ENCODE measurements around the gene ANO10. TPM values are rescaled to one million over a fixed set of nuclear protein-coding genes. Genes with fewer than 3 reads are reported as not detected.
"Not testable (repeated sequence)": the region's sequence is repeated elsewhere in the genome, so short reads cannot be mapped to it uniquely, and the experiment has no call there.

ANO10 gene, protein sequence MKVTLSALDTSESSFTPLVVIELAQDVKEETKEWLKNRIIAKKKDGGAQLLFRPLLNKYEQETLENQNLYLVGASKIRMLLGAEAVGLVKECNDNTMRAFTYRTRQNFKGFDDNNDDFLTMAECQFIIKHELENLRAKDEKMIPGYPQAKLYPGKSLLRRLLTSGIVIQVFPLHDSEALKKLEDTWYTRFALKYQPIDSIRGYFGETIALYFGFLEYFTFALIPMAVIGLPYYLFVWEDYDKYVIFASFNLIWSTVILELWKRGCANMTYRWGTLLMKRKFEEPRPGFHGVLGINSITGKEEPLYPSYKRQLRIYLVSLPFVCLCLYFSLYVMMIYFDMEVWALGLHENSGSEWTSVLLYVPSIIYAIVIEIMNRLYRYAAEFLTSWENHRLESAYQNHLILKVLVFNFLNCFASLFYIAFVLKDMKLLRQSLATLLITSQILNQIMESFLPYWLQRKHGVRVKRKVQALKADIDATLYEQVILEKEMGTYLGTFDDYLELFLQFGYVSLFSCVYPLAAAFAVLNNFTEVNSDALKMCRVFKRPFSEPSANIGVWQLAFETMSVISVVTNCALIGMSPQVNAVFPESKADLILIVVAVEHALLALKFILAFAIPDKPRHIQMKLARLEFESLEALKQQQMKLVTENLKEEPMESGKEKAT
- total RNA-seq (2014; rRNA removed) = 23.7 and 28.3 TPM in 2 replicates
- Bru-seq, nascent RNA = percentile 79 among the genes with signal in this experiment
- BruChase-seq, experiment 1, labeled RNA remaining after a 6-hour chase = percentile 61 among the genes with signal in this experiment
- percentile 63 among the genes with signal in this experiment for BruChase-seq, experiment 2, labeled RNA remaining after a 2-hour chase
- long read RNA-seq, transcript ANO10-201 (13 exons, 3,212 nt) = major isoform, 67 of 128 reads
- long read RNA-seq, transcript ANO10-203 (12 exons, 2,419 nt) = minor isoform, 5 of 128 reads
- long read RNA-seq, partial matches to known transcripts = 12 of 128 reads
- long read RNA-seq, other reads (novel, unspliced or antisense) = 43 of 128 reads

DNA sequence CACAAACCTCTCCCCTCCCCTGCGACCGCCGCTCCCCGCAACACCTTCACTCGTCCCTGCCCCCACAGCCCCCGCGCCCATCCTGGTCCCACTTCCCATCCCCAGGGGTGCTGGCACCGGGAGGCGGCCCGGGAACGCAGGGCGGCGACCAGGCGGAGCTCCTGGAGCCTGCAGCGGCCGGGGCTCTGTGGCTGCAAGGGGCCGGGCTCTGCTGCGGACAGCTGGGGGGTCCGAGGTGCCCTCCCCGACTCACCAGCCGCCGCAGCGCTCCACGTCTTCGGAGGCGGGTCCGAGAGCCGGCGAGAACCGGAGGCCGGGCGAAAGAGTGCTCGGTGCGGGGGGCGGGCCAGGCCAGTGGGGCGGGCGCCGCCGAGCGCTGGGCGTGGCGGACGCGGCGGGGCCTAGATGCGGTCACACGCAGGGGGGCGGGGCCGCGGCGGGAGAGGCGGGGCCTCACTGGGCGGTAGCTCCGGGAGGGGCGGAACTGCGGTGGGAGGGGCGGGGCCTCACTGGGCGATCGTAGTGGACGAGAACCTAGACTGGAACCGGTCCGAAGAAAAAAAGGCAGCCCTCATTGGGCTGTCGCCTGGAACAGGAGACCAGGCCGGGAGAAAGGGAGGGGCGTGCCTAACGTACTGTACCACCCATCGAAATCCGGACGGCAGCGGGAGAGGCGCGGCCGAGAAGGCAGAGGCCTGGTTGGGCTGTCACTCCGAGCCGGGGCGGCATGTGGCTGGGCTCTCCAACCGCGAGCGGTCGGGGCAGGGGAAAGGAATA lies at the start of gene ANO10:
ANO10 (minus strand) TSS at position 356 of the 777 bp plus-strand sequence. CDS start 16,159 bp downstream, outside the sequence.
- H3F3A ChIP-seq (ENCODE audit: low read length, unreplicated experiment) = no peaks in the 10 kb centered on the region
- intact Hi-C loops (cut with micrococcal nuclease) = loop anchor here (1.0 to 5.0 kb wide), 4 partner anchors 10 to 335 kb away; partner anchors contain the start of genes ABHD5 and SNRK
- peak within 1 kb of the TSS; percentile 54 for H3K27ac ChIP-seq (ENCODE audit: low read length)
- peak within 1 kb of the TSS; percentile 98 for H3K4me3 ChIP-seq (ENCODE audit: low read length)
- BruUV-seq (replicated peaks) = no TSS peak
- ATAC-seq (peak; percentile 95), DNase-seq (peak; percentile 99)
- peak within 1 kb of the TSS; percentile 97 for H2AFZ ChIP-seq (ENCODE audit: low read length)
- H3K4me1 ChIP-seq (ENCODE audit: insufficient read depth, low read length) = peaks cover 14% of the 10 kb centered on the region
- no peaks in the 10 kb centered on the region for H3K9me3 ChIP-seq (ENCODE audit: low read length)
- CTCF ChIA-PET = interaction anchor here (0.5 to 1.6 kb wide), 4 partner anchors 11 to 460 kb away, joined by 3 to 5 read pairs (median 3); no protein-coding TSS in a partner anchor
- no peaks in the 10 kb centered on the region for H3K9me2 ChIP-seq (replicated peaks; ENCODE audit: low read length)
- POLR2A ChIA-PET (ENCODE audit: unreplicated experiment) = interaction anchor here (0.5 to 0.7 kb wide), 8 partner anchors 11 to 1265 kb away, joined by 3 to 7 read pairs (median 4); no protein-coding TSS in a partner anchor
- no peaks in the 10 kb centered on the region for H3K36me3 ChIP-seq (ENCODE audit: low read depth, low read length)
- peaks cover 32% of the 10 kb centered on the region for H3K79me2 ChIP-seq (ENCODE audit: low read length)
- TF ChIP-seq, protein P1, sequence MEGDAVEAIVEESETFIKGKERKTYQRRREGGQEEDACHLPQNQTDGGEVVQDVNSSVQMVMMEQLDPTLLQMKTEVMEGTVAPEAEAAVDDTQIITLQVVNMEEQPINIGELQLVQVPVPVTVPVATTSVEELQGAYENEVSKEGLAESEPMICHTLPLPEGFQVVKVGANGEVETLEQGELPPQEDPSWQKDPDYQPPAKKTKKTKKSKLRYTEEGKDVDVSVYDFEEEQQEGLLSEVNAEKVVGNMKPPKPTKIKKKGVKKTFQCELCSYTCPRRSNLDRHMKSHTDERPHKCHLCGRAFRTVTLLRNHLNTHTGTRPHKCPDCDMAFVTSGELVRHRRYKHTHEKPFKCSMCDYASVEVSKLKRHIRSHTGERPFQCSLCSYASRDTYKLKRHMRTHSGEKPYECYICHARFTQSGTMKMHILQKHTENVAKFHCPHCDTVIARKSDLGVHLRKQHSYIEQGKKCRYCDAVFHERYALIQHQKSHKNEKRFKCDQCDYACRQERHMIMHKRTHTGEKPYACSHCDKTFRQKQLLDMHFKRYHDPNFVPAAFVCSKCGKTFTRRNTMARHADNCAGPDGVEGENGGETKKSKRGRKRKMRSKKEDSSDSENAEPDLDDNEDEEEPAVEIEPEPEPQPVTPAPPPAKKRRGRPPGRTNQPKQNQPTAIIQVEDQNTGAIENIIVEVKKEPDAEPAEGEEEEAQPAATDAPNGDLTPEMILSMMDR (conservative IDR thresholded peaks at IDR 0.05; ENCODE audit: low read depth, low read length) = no peak
- TF ChIP-seq EZH2phosphoT487 (IDR thresholded peaks at IDR 0.05; ENCODE audit: borderline replicate concordance, low read length) (no peak), EZH2 (IDR thresholded peaks at IDR 0.05; ENCODE audit: low read length, unreplicated experiment) (no peak)
- H3K9ac ChIP-seq (ENCODE audit: low read length) = peak within 1 kb of the TSS; percentile 81
- H3K27me3 ChIP-seq (ENCODE audit: low read length) = no peaks in the 10 kb centered on the region
- no peaks in the 10 kb centered on the region for H4K20me1 ChIP-seq (ENCODE audit: low read length)
- H3K4me2 ChIP-seq (ENCODE audit: low read length) = peak within 1 kb of the TSS; percentile 96

DNA sequence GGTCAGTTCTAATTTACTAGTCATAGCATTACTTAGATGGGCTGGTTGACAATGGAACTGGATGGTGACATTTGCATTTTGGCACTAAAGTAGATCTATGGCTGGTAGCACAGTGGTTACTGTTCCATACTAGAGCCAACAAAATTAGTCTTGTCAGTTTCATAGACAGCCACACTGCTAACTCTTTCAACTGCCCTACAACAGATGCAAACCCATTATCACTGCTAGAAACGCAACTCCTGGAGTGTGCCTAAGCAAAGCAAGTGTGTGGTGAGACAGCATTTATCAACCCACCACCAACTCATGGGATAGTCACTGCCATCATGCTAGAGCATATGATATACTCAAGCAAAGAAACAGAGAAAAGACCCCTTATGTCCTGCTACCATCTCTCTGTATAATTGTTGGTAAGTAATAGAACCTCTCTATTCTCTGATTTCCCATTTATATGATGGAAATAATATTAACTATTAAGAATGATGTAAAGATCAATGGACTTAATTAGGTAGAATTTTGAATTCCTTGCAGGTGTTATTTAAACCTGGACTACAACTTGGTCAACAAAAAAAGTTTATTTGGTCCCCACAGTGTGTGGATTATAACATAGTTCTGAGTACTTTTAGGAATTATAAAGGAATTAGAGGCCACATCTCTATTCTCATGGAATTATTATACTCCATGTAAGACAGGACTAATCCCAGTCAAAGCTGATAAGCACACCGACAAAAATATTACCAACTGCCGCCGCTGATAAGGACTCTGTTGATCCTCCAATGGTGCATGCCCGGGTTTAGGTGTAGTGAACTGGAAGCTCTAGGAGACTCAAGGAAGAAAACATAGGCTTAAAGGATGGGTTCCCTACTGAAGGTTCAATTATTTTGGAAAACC lies 49.1 kb upstream of the ANO10 start:
- H2AFZ ChIP-seq (ENCODE audit: low read length) = no peak overlapping the region
- DNase-seq (no peak), ATAC-seq (no peak)
- POLR2A ChIA-PET (ENCODE audit: unreplicated experiment) = no interaction called here
- H3K4me3 ChIP-seq (ENCODE audit: low read length) = no peak overlapping the region
- no peaks in the 10 kb centered on the region for H3K79me2 ChIP-seq (ENCODE audit: low read length)
- H3F3A ChIP-seq (ENCODE audit: low read length, unreplicated experiment) = peaks cover 5% of the 10 kb centered on the region
- no peaks in the 10 kb centered on the region for H4K20me1 ChIP-seq (ENCODE audit: low read length)
- H3K4me2 ChIP-seq (ENCODE audit: low read length) = no peak overlapping the region
- H3K27ac ChIP-seq (ENCODE audit: low read length) = no peak overlapping the region
- no peaks in the 10 kb centered on the region for H3K9me2 ChIP-seq (replicated peaks; ENCODE audit: low read length)
- BruUV-seq (replicated peaks) = no TSS peak
- no peaks in the 10 kb centered on the region for H3K36me3 ChIP-seq (ENCODE audit: low read depth, low read length)
- no peaks in the 10 kb centered on the region for H3K27me3 ChIP-seq (ENCODE audit: low read length)
- intact Hi-C loops (cut with micrococcal nuclease) = no loop called here
- H3K4me1 ChIP-seq (ENCODE audit: insufficient read depth, low read length) = no peaks in the 10 kb centered on the region
- no peaks in the 10 kb centered on the region for H3K9me3 ChIP-seq (ENCODE audit: low read length)
- CTCF ChIA-PET = no interaction called here
- TF ChIP-seq, protein P1 (conservative IDR thresholded peaks at IDR 0.05; ENCODE audit: low read depth, low read length) = no peak
- TF ChIP-seq EZH2 (IDR thresholded peaks at IDR 0.05; ENCODE audit: low read length, unreplicated experiment) (no peak), EZH2phosphoT487 (IDR thresholded peaks at IDR 0.05; ENCODE audit: borderline replicate concordance, low read length) (no peak)
- no peak overlapping the region for H3K9ac ChIP-seq (ENCODE audit: low read length)

DNA sequence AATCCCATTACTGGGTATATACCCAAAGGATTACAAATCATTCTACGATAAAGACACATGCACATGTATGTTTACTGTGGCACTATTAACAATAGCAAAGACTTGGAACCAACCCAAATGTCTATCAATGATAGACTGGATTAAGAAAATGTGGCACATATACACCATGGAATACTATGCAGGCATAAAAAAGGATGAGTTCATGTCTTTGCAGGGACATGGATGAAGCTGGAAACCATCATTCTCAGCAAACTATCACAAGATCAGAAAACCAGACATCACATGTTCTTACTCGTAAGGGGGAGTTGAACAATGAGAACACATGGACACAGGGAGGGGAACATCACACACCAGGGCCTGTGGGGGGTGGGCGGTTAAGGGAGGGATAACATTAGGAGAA lies 43.2 kb upstream of the ANO10 start:
- H3K4me3 ChIP-seq (ENCODE audit: low read length); H3K27ac ChIP-seq (ENCODE audit: low read length); intact Hi-C loops (cut with micrococcal nuclease); DNase-seq; H4K20me1 ChIP-seq (ENCODE audit: low read length); H2AFZ ChIP-seq (ENCODE audit: low read length); H3K9me3 ChIP-seq (ENCODE audit: low read length); H3K4me2 ChIP-seq (ENCODE audit: low read length); H3F3A ChIP-seq (ENCODE audit: low read length, unreplicated experiment); ATAC-seq; H3K4me1 ChIP-seq (ENCODE audit: insufficient read depth, low read length); H3K27me3 ChIP-seq (ENCODE audit: low read length); H3K9ac ChIP-seq (ENCODE audit: low read length); H3K79me2 ChIP-seq (ENCODE audit: low read length); H3K9me2 ChIP-seq (replicated peaks; ENCODE audit: low read length); H3K36me3 ChIP-seq (ENCODE audit: low read depth, low read length); POLR2A ChIA-PET (ENCODE audit: unreplicated experiment); CTCF ChIA-PET; BruUV-seq (replicated peaks): not testable (repeated sequence)

DNA sequence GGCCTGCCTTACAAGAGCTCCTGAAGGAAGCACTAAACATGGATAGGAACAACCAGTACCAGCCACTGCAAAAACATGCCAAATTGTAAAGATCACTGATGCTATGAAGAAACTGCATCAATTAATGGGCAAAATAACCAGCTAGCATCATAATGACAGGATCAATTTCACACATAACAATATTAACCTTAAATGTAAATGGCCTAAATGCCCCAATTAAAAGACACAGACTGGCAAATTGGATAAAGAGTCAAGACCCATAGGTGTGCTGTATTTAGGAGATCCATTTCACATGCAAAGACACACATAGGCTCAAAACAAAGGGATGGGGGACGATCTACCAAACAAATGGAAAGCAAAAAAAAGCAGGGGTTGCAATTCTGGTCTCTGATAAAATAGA lies 39.6 kb upstream of the ANO10 start:
- BruUV-seq (replicated peaks); H3K4me1 ChIP-seq (ENCODE audit: insufficient read depth, low read length); intact Hi-C loops (cut with micrococcal nuclease); H3K79me2 ChIP-seq (ENCODE audit: low read length); CTCF ChIA-PET; H3K4me2 ChIP-seq (ENCODE audit: low read length); H3K9me2 ChIP-seq (replicated peaks; ENCODE audit: low read length); POLR2A ChIA-PET (ENCODE audit: unreplicated experiment); H3K27me3 ChIP-seq (ENCODE audit: low read length); H2AFZ ChIP-seq (ENCODE audit: low read length); H3K4me3 ChIP-seq (ENCODE audit: low read length); DNase-seq; H3K27ac ChIP-seq (ENCODE audit: low read length); H3K9ac ChIP-seq (ENCODE audit: low read length); H3K36me3 ChIP-seq (ENCODE audit: low read depth, low read length); H4K20me1 ChIP-seq (ENCODE audit: low read length); H3K9me3 ChIP-seq (ENCODE audit: low read length); H3F3A ChIP-seq (ENCODE audit: low read length, unreplicated experiment); ATAC-seq: not testable (repeated sequence)
